ENCODE results near the gene DRICH1. TPM values are rescaled to one million over a fixed set of nuclear protein-coding genes. Genes with fewer than 3 reads are reported as not detected.
"Not testable (repeated sequence)": the region's sequence is repeated elsewhere in the genome, so short reads cannot be mapped to it uniquely, and the experiment has no call there.

Gene DRICH1
- total RNA-seq, 2 experiments from 2014 or later: 0.38 to 0.49 TPM

DNA sequence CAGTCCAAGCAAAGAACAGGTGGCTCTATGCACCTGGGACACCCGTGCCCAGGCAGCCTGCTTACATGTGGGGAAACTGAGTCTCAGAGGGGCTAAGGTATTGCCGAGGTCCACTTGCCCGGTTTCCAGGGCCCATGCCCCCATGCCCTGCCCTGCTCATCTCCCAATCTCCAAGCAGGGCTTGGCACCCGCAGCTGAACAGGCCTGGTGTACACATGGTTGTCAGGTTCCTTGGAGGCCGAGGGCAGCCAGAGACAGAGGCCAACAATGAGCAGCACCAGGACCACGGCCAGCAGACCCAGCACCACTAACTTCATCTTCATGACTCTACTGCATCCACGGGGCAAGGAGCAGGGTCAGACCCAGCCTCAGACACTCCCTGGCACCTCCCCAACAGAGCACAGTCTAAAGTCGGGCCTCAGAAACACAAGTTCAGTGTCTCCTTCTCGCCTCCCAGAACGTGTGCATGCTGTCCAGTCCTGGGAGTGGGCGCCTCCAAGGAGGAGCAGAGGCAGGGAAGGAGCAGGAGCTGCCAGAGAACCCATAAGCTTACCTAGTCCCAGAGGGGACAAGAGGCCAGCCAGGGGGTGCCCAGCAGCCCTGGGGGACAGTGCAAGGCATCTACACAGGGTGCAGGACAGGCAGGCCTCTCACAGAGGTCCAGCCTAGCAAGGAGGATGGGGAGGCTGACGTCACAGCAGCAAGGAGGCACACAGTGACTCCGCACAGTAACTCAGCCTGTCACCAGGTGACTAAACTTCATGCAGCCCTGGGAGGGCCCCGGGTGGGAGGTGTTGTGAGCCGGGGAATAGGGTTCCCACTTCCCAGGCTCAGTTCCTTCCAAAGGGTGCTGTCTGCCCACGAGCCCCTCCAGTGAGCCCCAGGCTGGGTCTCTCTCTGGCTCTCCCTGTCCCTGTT, 38.5 kb upstream of the DRICH1 start:
- H3K4me2 ChIP-seq (ENCODE audit: low read length): no peak overlapping the region
- ChIA-PET CTCF (ENCODE audit: unreplicated experiment) (no interaction called here), POLR2A (no interaction called here)
- no peaks in the 10 kb centered on the region for H3K9me2 ChIP-seq (ENCODE audit: insufficient read depth, low read length)
- H2AFZ ChIP-seq (ENCODE audit: low read length): no peak overlapping the region
- H3K4me3 ChIP-seq (ENCODE audit: low read depth, low read length, poor library complexity, severe bottlenecking): no peak overlapping the region
- no peak for TF ChIP-seq CTCF (conservative IDR thresholded peaks at IDR 0.05; ENCODE audit: low read length)
- TF ChIP-seq EZH2phosphoT487 (IDR thresholded peaks at IDR 0.05; ENCODE audit: borderline replicate concordance, low read depth, low read length): no peak
- intact Hi-C loops (cut with micrococcal nuclease; ENCODE audit: unreplicated experiment): no loop called here
- no peak overlapping the region for H3K27ac ChIP-seq (ENCODE audit: low read depth, low read length, poor library complexity, severe bottlenecking)
- no peaks in the 10 kb centered on the region for H3K79me2 ChIP-seq (ENCODE audit: insufficient read depth, low read depth, low read length)
- H3K36me3 ChIP-seq (ENCODE audit: insufficient read depth, low read length): no peaks in the 10 kb centered on the region
- no peak for DNase-seq (ENCODE audit: low spot score)
- no peaks in the 10 kb centered on the region for H3K9me3 ChIP-seq (ENCODE audit: low read length)
- no TSS peak for BruUV-seq (replicated peaks)
- no peaks in the 10 kb centered on the region for H3K4me1 ChIP-seq (ENCODE audit: insufficient read depth, low read length, poor library complexity, severe bottlenecking)
- H4K20me1 ChIP-seq (ENCODE audit: insufficient read depth, low read length): no peaks in the 10 kb centered on the region

- H3K4me3 ChIP-seq (ENCODE audit: low read depth, low read length, poor library complexity, severe bottlenecking); H4K20me1 ChIP-seq (ENCODE audit: insufficient read depth, low read length); H3K27ac ChIP-seq (ENCODE audit: low read depth, low read length, poor library complexity, severe bottlenecking); CTCF ChIA-PET (ENCODE audit: unreplicated experiment); H3K4me1 ChIP-seq (ENCODE audit: insufficient read depth, low read length, poor library complexity, severe bottlenecking); BruUV-seq (replicated peaks); H3K9me2 ChIP-seq (ENCODE audit: insufficient read depth, low read length); H3K4me2 ChIP-seq (ENCODE audit: low read length); intact Hi-C loops (cut with micrococcal nuclease; ENCODE audit: unreplicated experiment); H2AFZ ChIP-seq (ENCODE audit: low read length); H3K9me3 ChIP-seq (ENCODE audit: low read length); H3K79me2 ChIP-seq (ENCODE audit: insufficient read depth, low read depth, low read length); DNase-seq (ENCODE audit: low spot score): not testable (repeated sequence)
- POLR2A ChIA-PET: interaction anchor here (0.6 kb wide), 1 partner anchor 17 kb away, joined by 3 read pairs; no protein-coding TSS in a partner anchor
- peaks cover 16% of the 10 kb centered on the region for H3K36me3 ChIP-seq (ENCODE audit: insufficient read depth, low read length)
These were observed 28.3 kb upstream of the DRICH1 start for GRCh38 chr22:23660381-23660780.

DNA sequence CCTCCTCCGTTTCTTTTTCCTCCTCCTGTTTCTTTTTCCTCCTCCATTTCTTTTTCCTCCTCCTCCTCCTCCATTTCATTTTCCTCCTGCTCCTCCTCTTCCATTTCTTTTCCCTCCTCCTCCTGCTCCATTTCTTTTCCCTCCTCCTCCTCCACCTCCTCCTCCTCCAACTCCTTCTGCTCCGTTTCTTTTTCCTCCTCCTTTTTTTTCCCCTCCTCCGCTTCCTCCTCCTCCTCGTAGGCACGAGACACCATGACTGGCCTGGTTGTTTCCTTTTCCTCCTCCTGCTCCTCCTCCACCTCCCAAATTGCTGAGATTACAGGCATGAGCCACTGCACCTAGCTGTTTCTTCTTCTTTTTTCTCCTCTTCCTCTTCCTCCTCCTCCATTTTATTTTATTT, 25.6 kb upstream of the DRICH1 start:
- BruUV-seq (replicated peaks): no TSS peak
- no peaks in the 10 kb centered on the region for H3K9me2 ChIP-seq (ENCODE audit: insufficient read depth, low read length)
- H3K4me1 ChIP-seq (ENCODE audit: insufficient read depth, low read length, poor library complexity, severe bottlenecking): no peaks in the 10 kb centered on the region
- H3K79me2 ChIP-seq (ENCODE audit: insufficient read depth, low read depth, low read length): no peaks in the 10 kb centered on the region
- ChIA-PET CTCF (ENCODE audit: unreplicated experiment) (no interaction called here), POLR2A (no interaction called here)
- no peaks in the 10 kb centered on the region for H3K9me3 ChIP-seq (ENCODE audit: low read length)
- no peaks in the 10 kb centered on the region for H4K20me1 ChIP-seq (ENCODE audit: insufficient read depth, low read length)
- H3K4me2 ChIP-seq (ENCODE audit: low read length): no peak overlapping the region
- peaks cover 16% of the 10 kb centered on the region for H3K36me3 ChIP-seq (ENCODE audit: insufficient read depth, low read length)
- DNase-seq (ENCODE audit: low spot score): no peak
- TF ChIP-seq CTCF (conservative IDR thresholded peaks at IDR 0.05; ENCODE audit: low read length) (no peak), EZH2phosphoT487 (IDR thresholded peaks at IDR 0.05; ENCODE audit: borderline replicate concordance, low read depth, low read length) (no peak)
- H3K27ac ChIP-seq (ENCODE audit: low read depth, low read length, poor library complexity, severe bottlenecking): no peak overlapping the region
- H3K4me3 ChIP-seq (ENCODE audit: low read depth, low read length, poor library complexity, severe bottlenecking): no peak overlapping the region
- intact Hi-C loops (cut with micrococcal nuclease; ENCODE audit: unreplicated experiment): no loop called here
- H2AFZ ChIP-seq (ENCODE audit: low read length): no peak overlapping the region

Data from OCI-LY7 (cell line).